GM21381 (cell line): Measurements from ENCODE around the gene TBC1D22A.
"Not testable (repeated sequence)": the region's sequence is repeated elsewhere in the genome, so short reads cannot be mapped to it uniquely, and the experiment has no call there.

ENCODE experiments used
- ATAC-seq: cut with Tn5 transposase; IDR thresholded peaks from one replicate; pipeline ENCODE4 v1.9.1; 2021; ENCODE audit warnings: mild to moderate bottlenecking, moderate library complexity; ENCODE audit not compliant: unreplicated experiment

Gene TBC1D22A

DNA sequence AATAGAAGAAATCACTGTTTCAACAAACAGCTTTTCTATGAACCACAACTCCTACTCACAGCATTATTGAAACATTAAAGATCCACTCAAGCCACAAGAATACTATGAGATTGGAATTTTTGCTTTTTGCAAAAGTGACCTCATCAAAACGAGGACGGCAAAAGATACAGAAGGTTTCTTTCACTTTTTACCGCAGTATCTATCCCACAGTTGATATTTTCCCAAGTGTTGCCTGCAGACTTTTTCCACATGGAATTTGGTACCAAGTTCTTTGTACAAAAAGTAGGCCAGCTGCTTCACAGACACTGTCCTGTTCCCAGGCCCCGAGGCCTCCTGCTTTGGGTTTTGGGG, 204.0 kb downstream of the TBC1D22A start:
- ATAC-seq = no peak

- ATAC-seq = no peak
These were observed 204.4 kb downstream of the TBC1D22A start for GRCh38 chr22:46966846-46967245.

DNA sequence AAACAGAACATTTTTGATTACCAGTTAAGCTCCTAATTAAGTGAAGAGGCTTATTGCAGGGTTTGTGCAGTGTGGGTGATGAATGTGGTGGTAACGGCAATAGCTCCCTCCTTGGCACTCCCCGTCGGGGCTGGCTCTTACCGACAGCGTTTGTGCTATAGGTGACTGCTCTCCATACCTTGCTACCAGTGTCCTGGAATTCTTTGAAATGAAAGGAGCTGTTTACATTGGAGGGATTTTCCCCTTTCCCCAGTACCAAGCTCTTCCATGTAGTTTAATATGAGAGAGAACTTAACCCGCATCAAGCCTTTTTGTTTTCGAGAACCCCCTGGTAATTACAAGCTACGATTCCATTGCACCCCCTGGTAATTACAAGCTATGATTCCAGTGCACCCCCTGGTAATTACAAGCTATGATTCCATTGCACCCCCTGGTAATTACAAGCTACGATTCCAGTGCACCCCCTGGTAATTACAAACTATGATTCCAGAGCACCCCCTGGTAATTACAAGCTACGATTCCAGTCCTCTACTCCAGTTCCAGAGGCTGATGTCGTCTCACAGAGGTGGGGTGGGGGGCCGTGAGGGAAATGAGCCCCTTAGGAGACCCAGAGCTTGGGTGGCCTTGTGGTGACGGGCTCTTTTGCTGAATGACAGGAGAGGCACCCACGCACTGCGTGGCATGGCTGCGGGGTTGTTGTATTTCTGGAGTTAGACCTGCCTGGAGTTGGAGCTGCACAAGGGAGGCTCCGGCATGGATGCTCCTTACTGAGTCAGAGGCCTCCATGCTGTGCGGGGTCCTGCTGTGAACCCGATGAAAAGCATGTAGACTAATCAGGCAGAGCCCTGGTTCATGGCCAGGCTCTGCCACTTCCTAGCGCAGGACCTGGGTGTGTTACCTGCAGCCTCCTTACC, 205.3 kb downstream of the TBC1D22A start:
- ATAC-seq = no peak

- no peak for ATAC-seq
These were observed 205.9 kb downstream of the TBC1D22A start for GRCh38 chr22:46968359-46968740.

DNA sequence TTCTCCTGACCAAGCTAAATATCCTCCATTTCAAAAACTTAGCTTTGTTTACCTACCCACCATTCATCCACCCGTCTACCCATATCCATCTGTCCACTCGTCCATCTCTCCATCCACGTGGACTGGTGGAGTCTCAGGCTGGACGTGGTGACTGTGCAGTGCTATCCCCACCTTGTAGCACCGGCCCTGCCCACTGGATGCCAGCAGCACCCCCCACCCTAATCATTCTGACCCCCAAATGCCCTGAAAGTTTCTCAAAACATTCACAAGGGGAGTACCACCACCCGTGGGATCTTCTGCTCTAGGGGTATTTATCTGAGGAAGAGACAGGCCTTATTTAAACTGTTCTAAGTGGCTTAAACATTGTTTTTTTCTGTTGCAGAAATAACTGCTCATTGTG, 206.4 kb downstream of the TBC1D22A start:
- ATAC-seq = no peak

DNA sequence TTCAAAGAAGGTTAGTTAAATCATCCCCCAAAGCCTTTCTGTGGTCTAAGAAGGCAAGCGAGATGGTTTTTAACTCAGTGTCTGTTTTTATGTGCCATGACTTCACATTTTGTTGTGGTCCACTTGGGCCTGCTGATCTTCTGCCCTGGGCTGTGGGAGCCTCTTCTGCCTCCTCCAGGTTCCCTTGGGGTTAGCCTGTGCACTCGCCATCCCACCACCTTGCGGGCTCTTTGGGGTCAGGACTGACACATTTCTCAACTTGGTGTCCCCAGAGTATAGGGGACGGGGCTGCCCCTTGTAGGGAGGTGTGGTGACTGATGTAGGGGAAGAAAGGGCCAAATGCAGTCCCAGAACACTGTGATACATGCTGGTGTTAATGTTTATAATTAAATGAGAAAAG, 207.0 kb downstream of the TBC1D22A start:
- ATAC-seq = peak; percentile 86

- ATAC-seq = peak; percentile 22
These were observed 207.5 kb downstream of the TBC1D22A start for GRCh38 chr22:46969961-46970360.

- ATAC-seq = no peak
These were observed 208.1 kb downstream of the TBC1D22A start for GRCh38 chr22:46970411-46971098.

- ATAC-seq = no peak
These were observed 208.8 kb downstream of the TBC1D22A start for GRCh38 chr22:46971099-46971763.

DNA sequence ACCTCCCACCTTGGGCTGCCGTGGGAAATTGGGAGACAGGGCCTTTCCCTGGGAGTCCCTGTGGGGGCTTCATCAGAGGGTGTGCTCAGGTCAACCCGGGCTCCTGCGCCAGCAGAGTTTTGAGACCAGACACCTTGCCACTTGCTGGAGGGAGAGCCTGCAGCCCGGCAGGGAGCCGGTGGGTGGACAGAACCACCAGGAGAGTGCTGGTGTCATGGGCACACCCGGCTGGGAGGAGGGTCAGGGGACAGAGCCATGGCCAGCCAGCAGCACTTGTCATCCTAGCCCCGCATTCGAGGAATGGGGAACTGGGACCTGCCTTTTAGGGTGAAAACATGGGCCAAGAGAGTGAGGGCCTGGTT, 209.3 kb downstream of the TBC1D22A start:
- no peak for ATAC-seq

GRCh38 chr22:46972256-46972655, 209.8 kb downstream of the TBC1D22A start:
- no peak for ATAC-seq

GRCh38 chr22:46972901-46973831, 210.7 kb downstream of the TBC1D22A start:
- no peak for ATAC-seq

GRCh38 chr22:46974077-46974476, 211.6 kb downstream of the TBC1D22A start:
- no peak for ATAC-seq

- no peak for ATAC-seq
These were observed 212.5 kb downstream of the TBC1D22A start for GRCh38 chr22:46974631-46975585.

DNA sequence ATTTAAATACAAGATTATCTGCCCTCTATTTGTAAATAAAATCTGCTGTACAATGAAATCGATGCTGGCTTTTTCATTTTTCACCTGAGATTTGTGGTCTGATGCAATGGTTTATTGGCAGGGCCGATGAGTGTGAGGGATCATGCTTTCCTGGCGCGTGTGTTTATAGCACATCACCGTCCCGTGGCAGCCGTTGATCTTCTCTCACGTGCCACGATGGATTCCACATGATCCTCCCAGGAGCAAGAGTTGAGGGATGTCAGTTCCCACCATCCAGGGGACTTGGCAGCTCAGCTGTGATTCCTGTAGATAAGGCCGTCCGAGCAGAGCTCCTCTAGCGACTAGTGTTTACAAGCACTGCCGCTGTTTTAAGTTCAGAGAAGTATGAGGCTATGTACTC, 213.7 kb downstream of the TBC1D22A start:
- ATAC-seq = no peak

- no peak for ATAC-seq
These were observed 214.1 kb downstream of the TBC1D22A start for GRCh38 chr22:46976598-46976997.

DNA sequence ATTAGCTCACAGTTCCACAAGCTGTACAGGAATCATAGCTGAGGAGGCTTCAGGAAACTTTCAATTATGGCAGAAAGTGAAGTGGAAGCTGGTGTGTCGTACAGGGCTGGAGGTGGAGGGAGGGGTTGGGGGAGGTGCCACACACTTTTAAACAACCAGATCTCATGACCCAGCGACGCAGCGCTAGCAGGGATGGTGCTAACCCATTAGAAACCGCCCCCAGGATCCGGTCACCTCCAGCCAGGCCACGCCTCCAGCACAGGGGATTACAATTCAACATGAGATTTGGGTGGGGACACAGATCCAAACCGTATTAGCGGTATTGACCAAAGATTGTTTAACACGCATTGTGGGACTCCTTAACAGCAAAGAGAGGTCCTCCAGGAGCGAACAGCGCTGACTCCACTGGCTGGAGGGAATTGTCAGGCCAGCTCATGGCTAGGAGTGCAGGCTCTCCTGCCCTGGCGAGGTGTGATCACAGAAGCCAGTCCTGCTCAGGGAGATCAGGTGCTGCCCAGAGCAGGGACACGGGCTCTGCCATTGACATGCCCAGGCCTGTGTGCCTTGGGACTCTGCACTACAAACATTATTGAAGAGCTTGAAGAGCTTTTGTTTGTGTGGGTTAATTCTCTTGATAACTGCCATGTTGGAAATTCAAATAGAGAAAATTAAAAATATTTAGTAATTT, 215.3 kb downstream of the TBC1D22A start:
- no peak for ATAC-seq

DNA sequence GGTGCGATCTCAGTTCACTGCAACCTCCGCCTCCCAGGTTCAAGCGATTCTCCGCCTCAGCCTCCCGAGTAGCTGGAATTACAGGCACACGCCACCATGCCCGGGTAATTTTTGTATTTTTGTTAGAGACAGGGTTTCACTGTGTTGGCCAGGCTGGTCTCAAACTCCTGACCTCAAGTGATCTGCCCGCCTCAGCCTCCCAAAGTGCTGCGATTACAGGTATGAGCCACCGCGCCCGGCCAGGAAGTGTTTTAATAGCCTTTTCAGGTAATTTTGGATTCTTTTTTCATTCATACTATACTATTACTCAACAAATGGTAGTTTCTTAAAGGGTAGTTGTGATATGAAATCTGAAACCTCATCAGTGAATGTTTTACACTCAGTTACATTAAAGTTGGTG, 216.2 kb downstream of the TBC1D22A start:
- ATAC-seq = not testable (repeated sequence)

- no peak for ATAC-seq
These were observed 217.1 kb downstream of the TBC1D22A start for GRCh38 chr22:46979506-46979905.
